NT2/D1 (cell line): Measurements from ENCODE around the gene ZFYVE16.

Experiments used
- SUZ12 ChIP-seq: IDR thresholded peaks from 2 replicates; pipeline ENCODE4 v1.6.1; 2011; ENCODE audit not compliant: insufficient read length, insufficient read depth; ENCODE audit errors: extremely low read depth
- YY1 ChIP-seq: IDR thresholded peaks from 2 replicates; pipeline ENCODE4 v1.6.1; 2011; ENCODE audit not compliant: insufficient read length, insufficient read depth
- ZNF274 ChIP-seq: IDR thresholded peaks from 2 replicates; pipeline ENCODE4 v1.6.1; 2011; ENCODE audit warnings: mild to moderate bottlenecking, low read depth, low read length

GRCh38 chr5:80466669-80467485 is 59.0 kb downstream of the ZFYVE16 start:
- no peak for TF ChIP-seq ZNF274
- TF ChIP-seq SUZ12 = no peak
- no peak for TF ChIP-seq YY1
